Measurements from ENCODE around the gene SPATA16. TPM values are rescaled to one million over a fixed set of nuclear protein-coding genes. Genes with fewer than 3 reads are reported as not detected.

SPATA16 gene
- total RNA-seq, 2 donors from 2014 or later, result not detected

- no peaks in the 10 kb centered on the region for H3K9me3 ChIP-seq
- H3K4me3 ChIP-seq, result no peak overlapping the region
- H3K27ac ChIP-seq, result no peak overlapping the region
- no peaks in the 10 kb centered on the region for H3K27me3 ChIP-seq
- DNase-seq (ENCODE audit: low spot score), result no peak
- H3K4me1 ChIP-seq, result peaks cover 0 to 13% of the 10 kb centered on the region in 2 donors
- TF ChIP-seq CTCF (IDR thresholded peaks at IDR 0.05), result no peak
- no peaks in the 10 kb centered on the region for H3K36me3 ChIP-seq
These were observed 286.9 kb downstream of the SPATA16 start for GRCh38 chr3:172853921-172854666.

- DNase-seq (ENCODE audit: low spot score), result no peak
- Histone ChIP-seq H3K9me3 (no peaks in the 10 kb centered on the region), H3K27me3 (no peaks in the 10 kb centered on the region), H3K4me1 (peaks cover 0 to 13% of the 10 kb centered on the region in 2 donors), H3K36me3 (no peaks in the 10 kb centered on the region), H3K4me3 (no peak overlapping the region), H3K27ac (no peak overlapping the region)
- no peak for TF ChIP-seq CTCF (IDR thresholded peaks at IDR 0.05)
These were observed 288.0 kb downstream of the SPATA16 start for GRCh38 chr3:172853005-172853404.

GRCh38 chr3:172848910-172849309 is 292.1 kb downstream of the SPATA16 start:
- no peaks in the 10 kb centered on the region for H3K4me1 ChIP-seq
- no peak overlapping the region for H3K27ac ChIP-seq
- H3K4me3 ChIP-seq, result no peak overlapping the region
- no peaks in the 10 kb centered on the region for H3K27me3 ChIP-seq
- DNase-seq (ENCODE audit: low spot score), result no peak
- H3K9me3 ChIP-seq, result no peaks in the 10 kb centered on the region
- no peak for TF ChIP-seq CTCF (IDR thresholded peaks at IDR 0.05)
- no peaks in the 10 kb centered on the region for H3K36me3 ChIP-seq

- no peak for TF ChIP-seq CTCF (IDR thresholded peaks at IDR 0.05)
These were observed 293.7 kb downstream of the SPATA16 start for GRCh38 chr3:172847292-172847691.

GRCh38 chr3:172846706-172847105 is 294.3 kb downstream of the SPATA16 start:
- H3K36me3 ChIP-seq, result no peaks in the 10 kb centered on the region
- H3K4me3 ChIP-seq, result no peak overlapping the region
- H3K4me1 ChIP-seq, result no peaks in the 10 kb centered on the region
- DNase-seq (ENCODE audit: low spot score), result no peak
- H3K27ac ChIP-seq, result no peak overlapping the region
- no peak for TF ChIP-seq CTCF (IDR thresholded peaks at IDR 0.05)
- H3K9me3 ChIP-seq, result no peaks in the 10 kb centered on the region
- no peaks in the 10 kb centered on the region for H3K27me3 ChIP-seq

More at GRCh38 chr3:172847292-172847691, 293.7 kb downstream of the SPATA16 start:
- no peak overlapping the region for H3K27ac ChIP-seq
- no peaks in the 10 kb centered on the region for H3K9me3 ChIP-seq
- no peaks in the 10 kb centered on the region for H3K36me3 ChIP-seq
- no peaks in the 10 kb centered on the region for H3K27me3 ChIP-seq
- no peak for DNase-seq (ENCODE audit: low spot score)
- no peak overlapping the region for H3K4me3 ChIP-seq
- H3K4me1 ChIP-seq, result no peaks in the 10 kb centered on the region

- DNase-seq (ENCODE audit: low spot score), result no peak
- no peak for TF ChIP-seq CTCF (IDR thresholded peaks at IDR 0.05)
These were observed 294.9 kb downstream of the SPATA16 start for GRCh38 chr3:172846103-172846561.

More at GRCh38 chr3:172846103-172846561, 294.9 kb downstream of the SPATA16 start:
- Histone ChIP-seq H3K4me3 (no peak overlapping the region), H3K36me3 (no peaks in the 10 kb centered on the region), H3K4me1 (no peaks in the 10 kb centered on the region), H3K27ac (no peak overlapping the region), H3K27me3 (no peaks in the 10 kb centered on the region), H3K9me3 (no peaks in the 10 kb centered on the region)

Data from right atrium auricular region (tissue), 2 donors.